Nasal cavity respiratory epithelium epithelial cell of viscerocranial mucosa (primary cell): ENCODE results near the gene XAF1. TPM values are rescaled to one million over a fixed set of nuclear protein-coding genes. Genes with fewer than 3 reads are reported as not detected.

Experiments used
- total RNA-seq: library from RNA; depleted of rRNA; stranded (reverse); fragments of >200 nt; gene quantifications from 2 replicates; pipeline ENCODE4 v1.2.3, GENCODE V29; 2014

The XAF1 gene
- total RNA-seq: 0.68 and 20.1 TPM in 2 replicates

GRCh38 chr17:6755731-6756184 lies at the start of gene XAF1:
Gene XAF1, plus strand, starts transcription at chr17:6756046. Its CDS starts 33 bp downstream, at chr17:6756079.

GRCh38 chr17:6713130-6713917 lies 42.5 kb upstream of the XAF1 start, which contains the start of gene SLC13A5:
Gene SLC13A5, minus strand, starts transcription at chr17:6713369. Its CDS starts 36 bp downstream, at chr17:6713333.

GRCh38 chr17:6775871-6776405 lies 20.1 kb downstream of the XAF1 start, which contains the start of gene FBXO39:
Gene FBXO39, plus strand, starts transcription at chr17:6776215. Its CDS starts 3,654 bp downstream, at chr17:6779869.

Other genes starting within 250 kb of the XAF1 start
- gene PITPNM3, start 199.5 kb upstream of the XAF1 start, total RNA-seq: 28.4 and 59.1 TPM in 2 replicates
- gene KIAA0753, start 115.3 kb upstream of the XAF1 start, total RNA-seq: 9.2 and 18.8 TPM in 2 replicates
- gene TXNDC17, start 115.0 kb upstream of the XAF1 start, total RNA-seq: 159 and 171 TPM in 2 replicates
- gene MED31, start 104.4 kb upstream of the XAF1 start, total RNA-seq: 9.0 and 16.1 TPM in 2 replicates
- 0.34 and 0.64 TPM in 2 replicates for gene C17orf100, start 104.3 kb upstream of the XAF1 start, total RNA-seq
- gene SLC13A5, start 42.7 kb upstream of the XAF1 start, total RNA-seq: 0.34 and 2.1 TPM in 2 replicates
- gene FBXO39, start 20.2 kb downstream of the XAF1 start, total RNA-seq: under 0.01 and 0.36 TPM in 2 replicates
- not detected in 2 replicates for gene TEKT1, start 75.7 kb downstream of the XAF1 start, total RNA-seq
- gene ALOX12, start 240.0 kb downstream of the XAF1 start, total RNA-seq: under 0.01 and 0.14 TPM in 2 replicates